ENCODE measurements around the gene ZDHHC20. TPM values are rescaled to one million over a fixed set of nuclear protein-coding genes. Genes with fewer than 3 reads are reported as not detected.

The ZDHHC20 gene
- total RNA-seq, 5 donors from 2014 or later (not counting 1 experiment from before 2014, with no cell fraction given): 60.1 to 73.8 (median 68.0) TPM

GRCh38 chr13:21364357-21364756 lies 94.7 kb downstream of the ZDHHC20 start:
- CTCF ChIA-PET: no interaction called here
- H3K4me3 ChIP-seq (ENCODE audit: control insufficient read depth in 1 of 2, extremely low read depth in 1 of 2, low read length in 1 of 2): no peak overlapping the region
- WGBS (ENCODE audit: insufficient coverage): 87% methylated on average over 5 of the region's 7 CpGs
- ATAC-seq (replicated peaks in 1 of 4): no peak
- Mint-ChIP-seq H3K36me3 (no peaks in the 10 kb centered on the region), H3K4me1 (peaks cover 15 to 16% (median 16%) of the 10 kb centered on the region in 3 donors), H3K27ac (no peak overlapping the region), H3K27me3 (no peaks in the 10 kb centered on the region), H3K4me3 (no peak overlapping the region), H3K9me3 (no peaks in the 10 kb centered on the region)
- no peaks in the 10 kb centered on the region for H3K36me3 ChIP-seq (ENCODE audit: control insufficient read depth in 2 of 2, extremely low read depth in 1 of 2, insufficient read depth in 1 of 2, low read length in 1 of 2)
- H3K4me1 ChIP-seq (ENCODE audit: control insufficient read depth in 1 of 2, extremely low read depth in 1 of 2, insufficient read depth in 2 of 2, low read length in 2 of 2): peaks cover 4 to 13% of the 10 kb centered on the region in 2 experiments
- POLR2A ChIA-PET: no interaction called here
- DNase-seq: no peak
- no peak overlapping the region for H3K27ac ChIP-seq (ENCODE audit: low read length)
- H3K9me3 ChIP-seq: no peaks in the 10 kb centered on the region
- peaks cover 0 to 5% of the 10 kb centered on the region in 2 experiments for H3K27me3 ChIP-seq (replicated peaks in 1 of 2; ENCODE audit: control insufficient read depth in 2 of 2, extremely low read depth in 1 of 2, insufficient read depth in 2 of 2, low read length in 1 of 2)

DNA sequence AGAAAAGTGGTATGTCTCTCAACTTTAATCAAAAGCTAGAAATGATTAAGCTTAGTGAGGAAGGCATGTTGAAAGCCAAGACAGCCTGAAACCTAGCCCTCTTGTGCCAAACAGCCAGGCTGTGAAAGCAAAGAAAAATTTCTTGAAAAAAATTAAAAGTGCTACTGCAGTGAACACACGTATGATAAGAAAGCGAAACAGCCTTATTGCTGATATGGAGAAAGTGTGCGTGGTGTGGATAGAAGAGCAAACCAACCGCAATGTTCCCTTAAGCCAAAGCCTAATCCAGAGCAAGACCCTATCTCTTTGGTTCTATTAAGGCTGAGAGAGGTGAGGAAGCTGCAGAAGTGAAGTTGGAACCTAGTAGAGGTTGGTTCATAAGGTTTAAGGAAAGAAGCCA lies 96.4 kb downstream of the ZDHHC20 start:
- WGBS (ENCODE audit: insufficient coverage): 100% methylated on average over 1 of the region's 4 CpGs
- Mint-ChIP-seq H3K27ac (no peak overlapping the region), H3K36me3 (peaks cover 3% of the 10 kb centered on the region), H3K4me3 (no peak overlapping the region), H3K27me3 (no peaks in the 10 kb centered on the region), H3K4me1 (peaks cover 15 to 16% (median 16%) of the 10 kb centered on the region in 3 donors), H3K9me3 (no peaks in the 10 kb centered on the region)
- CTCF ChIA-PET: interaction anchor here in 1 of 2 donors (0.6 kb wide), 1 partner anchor 8 kb away, joined by 3 read pairs; no protein-coding TSS in a partner anchor
- Histone ChIP-seq H3K27me3 (replicated peaks in 1 of 2; ENCODE audit: control insufficient read depth in 2 of 2, extremely low read depth in 1 of 2, insufficient read depth in 2 of 2, low read length in 1 of 2) (peaks cover 0 to 8% of the 10 kb centered on the region in 2 experiments), H3K9me3 (no peaks in the 10 kb centered on the region), H3K4me3 (ENCODE audit: control insufficient read depth in 1 of 2, extremely low read depth in 1 of 2, low read length in 1 of 2) (no peak overlapping the region), H3K36me3 (ENCODE audit: control insufficient read depth in 2 of 2, extremely low read depth in 1 of 2, insufficient read depth in 1 of 2, low read length in 1 of 2) (no peaks in the 10 kb centered on the region), H3K4me1 (ENCODE audit: control insufficient read depth in 1 of 2, extremely low read depth in 1 of 2, insufficient read depth in 2 of 2, low read length in 2 of 2) (peaks cover 4 to 13% of the 10 kb centered on the region in 2 experiments), H3K27ac (ENCODE audit: low read length) (no peak overlapping the region)
- ATAC-seq (replicated peaks in 1 of 4) (no peak), DNase-seq (no peak)
- POLR2A ChIA-PET: interaction anchor here in 1 of 2 donors (0.7 kb wide), 1 partner anchor 1586 kb away, joined by 3 read pairs; no protein-coding TSS in a partner anchor

DNA sequence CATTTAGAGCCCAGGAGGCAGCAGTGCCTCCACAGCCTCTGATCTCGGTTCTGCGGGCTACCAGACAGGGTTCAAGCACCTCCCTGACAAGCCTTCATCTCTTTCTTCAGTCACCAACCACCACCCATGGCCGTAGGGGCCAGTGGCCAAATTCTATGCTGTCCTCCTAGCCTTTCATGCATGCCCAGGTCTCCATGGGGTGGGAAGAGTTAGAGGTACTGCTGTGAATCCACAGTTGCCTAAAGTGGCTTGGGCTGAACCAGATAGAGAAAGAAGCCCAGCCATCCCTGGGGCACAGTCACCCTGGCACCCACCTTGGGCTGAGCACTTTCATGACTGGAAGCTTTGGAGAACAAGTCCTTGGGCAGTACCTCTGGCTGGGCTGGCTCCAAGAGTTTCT lies 97.4 kb downstream of the ZDHHC20 start:
- WGBS (ENCODE audit: insufficient coverage): 65% methylated on average over 2 of the region's 3 CpGs
- H3K27me3 Mint-ChIP-seq: no peaks in the 10 kb centered on the region
- Histone ChIP-seq H3K27me3 (replicated peaks in 1 of 2; ENCODE audit: control insufficient read depth in 2 of 2, extremely low read depth in 1 of 2, insufficient read depth in 2 of 2, low read length in 1 of 2) (peaks cover 0 to 8% of the 10 kb centered on the region in 2 experiments), H3K4me3 (ENCODE audit: control insufficient read depth in 1 of 2, extremely low read depth in 1 of 2, low read length in 1 of 2) (no peak overlapping the region), H3K27ac (ENCODE audit: low read length) (no peak overlapping the region), H3K9me3 (no peaks in the 10 kb centered on the region), H3K4me1 (ENCODE audit: control insufficient read depth in 1 of 2, extremely low read depth in 1 of 2, insufficient read depth in 2 of 2, low read length in 2 of 2) (peaks cover 4 to 13% of the 10 kb centered on the region in 2 experiments), H3K36me3 (ENCODE audit: control insufficient read depth in 2 of 2, extremely low read depth in 1 of 2, insufficient read depth in 1 of 2, low read length in 1 of 2) (no peaks in the 10 kb centered on the region)
- H3K36me3 Mint-ChIP-seq: peaks cover 6% of the 10 kb centered on the region
- ATAC-seq (replicated peaks in 1 of 4): no peak
- H3K4me1 Mint-ChIP-seq: peaks cover 15 to 16% (median 16%) of the 10 kb centered on the region in 3 donors
- POLR2A ChIA-PET: no interaction called here
- CTCF ChIA-PET: no interaction called here
- H3K9me3 Mint-ChIP-seq: no peaks in the 10 kb centered on the region
- no peak overlapping the region for H3K4me3 Mint-ChIP-seq
- no peak for DNase-seq
- H3K27ac Mint-ChIP-seq: no peak overlapping the region

- H3K27ac Mint-ChIP-seq: no peak overlapping the region
- no peaks in the 10 kb centered on the region for H3K27me3 Mint-ChIP-seq
- no peaks in the 10 kb centered on the region for H3K9me3 Mint-ChIP-seq
- Histone ChIP-seq H3K27me3 (replicated peaks in 1 of 2; ENCODE audit: control insufficient read depth in 2 of 2, extremely low read depth in 1 of 2, insufficient read depth in 2 of 2, low read length in 1 of 2) (peaks cover 0 to 8% of the 10 kb centered on the region in 2 experiments), H3K9me3 (no peaks in the 10 kb centered on the region), H3K36me3 (ENCODE audit: control insufficient read depth in 2 of 2, extremely low read depth in 1 of 2, insufficient read depth in 1 of 2, low read length in 1 of 2) (no peaks in the 10 kb centered on the region), H3K4me1 (ENCODE audit: control insufficient read depth in 1 of 2, extremely low read depth in 1 of 2, insufficient read depth in 2 of 2, low read length in 2 of 2) (peaks cover 4 to 12% of the 10 kb centered on the region in 2 experiments), H3K4me3 (ENCODE audit: control insufficient read depth in 1 of 2, extremely low read depth in 1 of 2, low read length in 1 of 2) (no peak overlapping the region), H3K27ac (ENCODE audit: low read length) (no peak overlapping the region)
- ChIA-PET CTCF (no interaction called here), POLR2A (no interaction called here)
- no peak overlapping the region for H3K4me3 Mint-ChIP-seq
- DNase-seq (no peak), ATAC-seq (replicated peaks in 1 of 4) (no peak)
- H3K36me3 Mint-ChIP-seq: peaks cover 6% of the 10 kb centered on the region
- peaks cover 12 to 15% (median 14%) of the 10 kb centered on the region in 3 donors for H3K4me1 Mint-ChIP-seq
- 76% methylated on average over 4 of the region's 7 CpGs for WGBS (ENCODE audit: insufficient coverage)
Observed at GRCh38 chr13:21361123-21361522, 98.0 kb downstream of the ZDHHC20 start.

- no peak for DNase-seq
- H3K27me3 ChIP-seq (replicated peaks in 1 of 2; ENCODE audit: control insufficient read depth in 2 of 2, extremely low read depth in 1 of 2, insufficient read depth in 2 of 2, low read length in 1 of 2): peaks cover 0 to 8% of the 10 kb centered on the region in 2 experiments
- peaks cover 2 to 6% of the 10 kb centered on the region in 2 experiments for H3K4me1 ChIP-seq (ENCODE audit: control insufficient read depth in 1 of 2, extremely low read depth in 1 of 2, insufficient read depth in 2 of 2, low read length in 2 of 2)
- no peak overlapping the region for H3K4me3 Mint-ChIP-seq
- H3K4me3 ChIP-seq (ENCODE audit: control insufficient read depth in 1 of 2, extremely low read depth in 1 of 2, low read length in 1 of 2): no peak overlapping the region
- H3K27ac Mint-ChIP-seq: no peak overlapping the region
- H3K36me3 ChIP-seq (ENCODE audit: control insufficient read depth in 2 of 2, extremely low read depth in 1 of 2, insufficient read depth in 1 of 2, low read length in 1 of 2): no peaks in the 10 kb centered on the region
- CTCF ChIA-PET: no interaction called here
- no peaks in the 10 kb centered on the region for H3K9me3 Mint-ChIP-seq
- H3K4me1 Mint-ChIP-seq: peaks cover 6 to 9% (median 8%) of the 10 kb centered on the region in 3 donors
- H3K27me3 Mint-ChIP-seq: no peaks in the 10 kb centered on the region
- H3K27ac ChIP-seq (ENCODE audit: low read length): no peak overlapping the region
- ATAC-seq (replicated peaks in 1 of 4): no peak
- peaks cover 6% of the 10 kb centered on the region for H3K36me3 Mint-ChIP-seq
- H3K9me3 ChIP-seq: no peaks in the 10 kb centered on the region
- POLR2A ChIA-PET: no interaction called here
- WGBS (ENCODE audit: insufficient coverage): 94% methylated on average over 4 of the region's 4 CpGs
Observed at GRCh38 chr13:21360463-21360862, 98.6 kb downstream of the ZDHHC20 start.

DNA sequence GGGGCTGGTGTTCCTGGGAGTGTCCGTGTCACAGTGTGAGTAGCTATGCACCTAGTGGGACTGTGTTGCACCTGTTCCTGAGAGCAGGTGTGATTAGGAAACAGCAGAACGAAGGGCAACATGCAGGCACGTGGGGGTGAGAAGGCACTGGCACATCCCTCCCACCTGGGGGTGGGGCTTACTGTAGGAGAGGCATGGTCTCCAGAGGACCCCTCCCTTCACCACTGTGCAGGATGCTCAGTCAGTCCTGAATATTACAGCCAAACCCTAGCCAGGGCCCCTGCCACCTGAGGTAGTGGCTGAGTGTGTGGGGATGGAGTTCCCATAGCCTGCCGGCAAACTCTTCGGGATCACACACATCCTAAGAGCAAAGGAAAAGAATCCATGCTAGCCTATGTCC lies 99.2 kb downstream of the ZDHHC20 start:
- peaks cover 6% of the 10 kb centered on the region for H3K36me3 Mint-ChIP-seq
- H3K27me3 Mint-ChIP-seq: no peaks in the 10 kb centered on the region
- ATAC-seq (replicated peaks in 1 of 4) (no peak), DNase-seq (no peak)
- no peak overlapping the region for H3K4me3 Mint-ChIP-seq
- no peak overlapping the region for H3K4me3 ChIP-seq (ENCODE audit: control insufficient read depth in 1 of 2, extremely low read depth in 1 of 2, low read length in 1 of 2)
- CTCF ChIA-PET: no interaction called here
- no peaks in the 10 kb centered on the region for H3K9me3 ChIP-seq
- no peaks in the 10 kb centered on the region for H3K4me1 ChIP-seq (ENCODE audit: control insufficient read depth in 1 of 2, extremely low read depth in 1 of 2, insufficient read depth in 2 of 2, low read length in 2 of 2)
- H3K27me3 ChIP-seq (replicated peaks in 1 of 2; ENCODE audit: control insufficient read depth in 2 of 2, extremely low read depth in 1 of 2, insufficient read depth in 2 of 2, low read length in 1 of 2): peaks cover 0 to 8% of the 10 kb centered on the region in 2 experiments
- no peak overlapping the region for H3K27ac ChIP-seq (ENCODE audit: low read length)
- 100% methylated on average over 1 of the region's 5 CpGs for WGBS (ENCODE audit: insufficient coverage)
- POLR2A ChIA-PET: no interaction called here
- no peaks in the 10 kb centered on the region for H3K9me3 Mint-ChIP-seq
- peaks cover 0 to 2% (median 2%) of the 10 kb centered on the region in 3 donors for H3K4me1 Mint-ChIP-seq
- H3K27ac Mint-ChIP-seq: no peak overlapping the region
- H3K36me3 ChIP-seq (ENCODE audit: control insufficient read depth in 2 of 2, extremely low read depth in 1 of 2, insufficient read depth in 1 of 2, low read length in 1 of 2): no peaks in the 10 kb centered on the region
